D721Med (cell line): Measurements from ENCODE around the gene SKOR1.

Experiments
- DNase-seq: peaks from one replicate; pipeline ENCODE4 v3.0.0; 2011; ENCODE audit warnings: low spot score; ENCODE audit not compliant: insufficient read length
- FAIRE-seq: peaks from 2 replicates; lab custom pipeline; 2011; peaks lifted over from hg19 to GRCh38; lab: Jason Lieb, UNC
- CTCF ChIP-seq: IDR thresholded peaks from 2 replicates; pipeline ENCODE4 v1.5.1; 2012; ENCODE audit warnings: mild to moderate bottlenecking, control low read depth; ENCODE audit not compliant: insufficient read depth; ENCODE audit errors: missing control alignments

SKOR1 gene

GRCh38 chr15:67855842-67856241 is 30.5 kb downstream of the SKOR1 start:
- TF ChIP-seq CTCF = no peak
- FAIRE-seq (no peak), DNase-seq (no peak)

GRCh38 chr15:67857220-67857619 is 31.9 kb downstream of the SKOR1 start:
- TF ChIP-seq CTCF = no peak
- FAIRE-seq (no peak), DNase-seq (no peak)

- no peak for FAIRE-seq
- DNase-seq = no peak
- TF ChIP-seq CTCF = no peak
These were observed 34.1 kb downstream of the SKOR1 start for GRCh38 chr15:67859331-67859946.

GRCh38 chr15:67861983-67862382 is 36.7 kb downstream of the SKOR1 start:
- no peak for TF ChIP-seq CTCF
- DNase-seq = no peak
- FAIRE-seq = no peak

GRCh38 chr15:67862750-67863441 is 37.6 kb downstream of the SKOR1 start:
- DNase-seq = no peak
- no peak for FAIRE-seq
- no peak for TF ChIP-seq CTCF

- DNase-seq = peak; percentile 59
- no peak for FAIRE-seq
- TF ChIP-seq CTCF = peak; percentile 71
These were observed 38.2 kb downstream of the SKOR1 start for GRCh38 chr15:67863442-67863987.

GRCh38 chr15:67865331-67865730 is 40.0 kb downstream of the SKOR1 start:
- no peak for TF ChIP-seq CTCF
- no peak for FAIRE-seq
- no peak for DNase-seq
